Lung (tissue), 12 donors: ENCODE measurements around the gene SND1. TPM values are rescaled to one million over a fixed set of nuclear protein-coding genes. Genes with fewer than 3 reads are reported as not detected.

ENCODE experiments used
- ATAC-seq: fragments of 200-7000 bp; cut with Tn5 transposase; one replicate; pipeline ENCODE4 v1.9.1; 2020; ENCODE audit warnings: moderate number of reproducible peaks; ENCODE audit not compliant: insufficient read depth, low FRiP score
- DNase-seq, 3 donors: peaks; one replicate each; pipeline ENCODE4 v3.0.0-alpha.2; 2013 to 2017
- H3K27ac ChIP-seq, 2 donors: one replicate each; pipeline ENCODE4 v1.5.1; 2013; ENCODE audit warnings: mild to moderate bottlenecking in 2 of 2, moderate library complexity in 2 of 2, control low read depth in 1 of 2, inconsistent platforms in 1 of 2, low read depth in 1 of 2, low read length in 1 of 2
- H3K27me3 ChIP-seq, 3 donors: one replicate each; pipeline ENCODE4 v1.5.1; 2013; ENCODE audit warnings: low read length in 2 of 3; ENCODE audit not compliant: control insufficient read depth in 3 of 3, insufficient read depth in 3 of 3
- H3K36me3 ChIP-seq, 4 donors: one replicate each; pipeline ENCODE4 v1.5.1; 2013; ENCODE audit warnings: low read length in 4 of 4, mild to moderate bottlenecking in 1 of 4, moderate library complexity in 1 of 4; ENCODE audit not compliant: control insufficient read depth in 4 of 4, insufficient read depth in 4 of 4
- H3K4me1 ChIP-seq, 5 donors: one replicate each; pipeline ENCODE4 v1.5.1; 2013; ENCODE audit warnings: low read length in 5 of 5, mild to moderate bottlenecking in 2 of 5, moderate library complexity in 1 of 5; ENCODE audit not compliant: control insufficient read depth in 5 of 5, insufficient read depth in 5 of 5
- H3K4me3 ChIP-seq: one replicate; pipeline ENCODE4 v1.5.1; 2013; ENCODE audit warnings: mild to moderate bottlenecking, control low read depth, moderate library complexity
- H3K9ac ChIP-seq, 2 donors: one replicate each; pipeline ENCODE4 v1.5.1; 2013; ENCODE audit warnings: low read length in 2 of 2, control low read depth in 1 of 2; ENCODE audit not compliant: insufficient read depth in 1 of 2
- H3K9me3 ChIP-seq, 4 donors: one replicate each; pipeline ENCODE4 v1.5.1; 2013; ENCODE audit warnings: low read length in 3 of 4, mild to moderate bottlenecking in 1 of 4, moderate library complexity in 1 of 4; ENCODE audit not compliant: control insufficient read depth in 4 of 4, insufficient read depth in 3 of 4
- WGBS, 2 donors: extraction: QIAGEN DNeasy Blood & Tissue Kit; methylation state at CpG; one replicate each; pipeline ENCODE4 v1.1.7; 2013; 5-methylcytosine and 5-hydroxymethylcytosine counted together
- polyA plus RNA-seq, 2 donors: library from polyadenylated mRNA; stranded (reverse); fragments of 200-250 nt; gene quantifications; one replicate each; pipeline ENCODE4 v1.2.1, GENCODE V29; 2013
- total RNA-seq, 2 donors: library from RNA; depleted of rRNA in 1 of 2; stranded (reverse); fragments of >200 nt in 1 of 2; gene quantifications; one replicate each; pipeline ENCODE4 v1.2.1, GENCODE V29; 2014 to 2021
- TF ChIP-seq, protein P1 (sequence below): IDR thresholded peaks from 2 replicates; pipeline ENCODE4 v1.5.1; 2012; ENCODE audit warnings: mild to moderate bottlenecking; ENCODE audit errors: control extremely low read depth, extremely low read depth
- donor health status: control.
- donor health status: control.
- donor health status: Bipolar disorder and iron deficiency.
- donor health status: healthy.
- donor health status: DM: yes; HTN: yes; CAD: no.

Gene SND1
- total and polyA plus RNA-seq, 4 donors: 94.5 to 210 (median 137) TPM

DNA sequence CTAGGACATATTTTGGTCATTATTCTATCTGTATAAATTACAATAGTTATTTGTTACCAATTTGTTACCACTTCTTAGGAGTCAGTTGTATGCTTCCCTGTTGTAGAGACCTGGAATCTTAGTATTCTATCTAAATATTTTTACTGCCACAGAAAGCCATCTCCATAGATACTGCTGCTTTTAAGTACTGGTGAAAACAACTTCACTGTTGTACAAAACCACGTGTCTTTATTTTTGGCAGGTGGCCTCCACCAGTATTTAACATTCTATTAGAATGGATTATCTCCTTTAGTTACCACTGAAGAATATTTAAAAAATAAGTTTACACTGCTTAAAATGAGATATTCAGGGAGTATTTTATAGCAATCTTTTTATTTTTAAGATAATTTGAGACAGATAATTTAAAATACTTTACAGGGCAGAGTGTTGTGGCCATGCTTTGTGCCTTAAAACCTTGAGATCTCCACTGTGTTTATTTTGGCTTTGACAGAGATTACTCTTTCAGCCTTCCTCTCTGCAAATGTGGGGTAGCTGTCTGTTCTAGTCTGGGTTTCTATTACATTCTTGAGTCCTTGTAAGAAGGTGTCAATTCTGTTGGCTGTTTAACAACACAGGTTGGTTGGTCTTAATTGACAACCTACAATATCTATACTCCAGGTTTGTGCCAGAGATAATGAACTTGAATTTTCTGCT, 193.7 kb downstream of the SND1 start:
- Histone ChIP-seq H3K9me3 (no peaks in the 10 kb centered on the region), H3K36me3 (peaks cover 0 to 7% (median 1%) of the 10 kb centered on the region in 4 donors), H3K27ac (no peak overlapping the region), H3K4me1 (peaks cover 0 to 4% (median 0%) of the 10 kb centered on the region in 5 donors), H3K9ac (no peak overlapping the region), H3K27me3 (no peaks in the 10 kb centered on the region), H3K4me3 (no peak overlapping the region)
- WGBS, 2 donors: 37 to 70% methylated on average over 1 of the region's 1 CpG
- TF ChIP-seq, protein P1, sequence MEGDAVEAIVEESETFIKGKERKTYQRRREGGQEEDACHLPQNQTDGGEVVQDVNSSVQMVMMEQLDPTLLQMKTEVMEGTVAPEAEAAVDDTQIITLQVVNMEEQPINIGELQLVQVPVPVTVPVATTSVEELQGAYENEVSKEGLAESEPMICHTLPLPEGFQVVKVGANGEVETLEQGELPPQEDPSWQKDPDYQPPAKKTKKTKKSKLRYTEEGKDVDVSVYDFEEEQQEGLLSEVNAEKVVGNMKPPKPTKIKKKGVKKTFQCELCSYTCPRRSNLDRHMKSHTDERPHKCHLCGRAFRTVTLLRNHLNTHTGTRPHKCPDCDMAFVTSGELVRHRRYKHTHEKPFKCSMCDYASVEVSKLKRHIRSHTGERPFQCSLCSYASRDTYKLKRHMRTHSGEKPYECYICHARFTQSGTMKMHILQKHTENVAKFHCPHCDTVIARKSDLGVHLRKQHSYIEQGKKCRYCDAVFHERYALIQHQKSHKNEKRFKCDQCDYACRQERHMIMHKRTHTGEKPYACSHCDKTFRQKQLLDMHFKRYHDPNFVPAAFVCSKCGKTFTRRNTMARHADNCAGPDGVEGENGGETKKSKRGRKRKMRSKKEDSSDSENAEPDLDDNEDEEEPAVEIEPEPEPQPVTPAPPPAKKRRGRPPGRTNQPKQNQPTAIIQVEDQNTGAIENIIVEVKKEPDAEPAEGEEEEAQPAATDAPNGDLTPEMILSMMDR: no peak
- ATAC-seq (no peak), DNase-seq (no peak)

DNA sequence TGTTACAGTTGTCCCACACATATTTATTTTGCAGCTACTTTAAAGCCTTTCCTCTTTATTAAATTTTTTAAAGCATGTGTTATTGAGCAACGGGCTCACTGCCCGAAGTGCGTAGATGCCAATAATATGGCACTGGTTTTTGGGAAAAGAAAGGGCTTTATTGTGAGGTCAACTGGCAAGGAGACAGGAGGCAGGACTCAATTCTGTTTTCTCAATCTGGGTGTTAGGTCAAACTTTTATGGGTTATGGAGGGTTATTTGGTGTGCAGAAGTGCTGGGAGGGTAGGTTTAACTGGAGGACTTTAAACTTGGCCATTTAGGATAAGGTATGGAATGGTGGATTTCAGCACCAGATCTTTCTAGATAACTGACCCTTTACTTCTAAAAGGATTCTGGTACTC, 195.6 kb downstream of the SND1 start:
- no peak overlapping the region for H3K4me3 ChIP-seq
- DNase-seq: no peak
- no peaks in the 10 kb centered on the region for H3K27me3 ChIP-seq
- TF ChIP-seq, protein P1: no peak
- no peak for ATAC-seq
- H3K27ac ChIP-seq: no peak overlapping the region
- peaks cover 0 to 7% (median 1%) of the 10 kb centered on the region in 4 donors for H3K36me3 ChIP-seq
- WGBS, 2 donors: 84 to 87% methylated on average over 3 of the region's 3 CpGs
- H3K9me3 ChIP-seq: no peaks in the 10 kb centered on the region
- H3K4me1 ChIP-seq: peaks cover 0 to 6% (median 0%) of the 10 kb centered on the region in 5 donors
- H3K9ac ChIP-seq: no peak overlapping the region

DNA sequence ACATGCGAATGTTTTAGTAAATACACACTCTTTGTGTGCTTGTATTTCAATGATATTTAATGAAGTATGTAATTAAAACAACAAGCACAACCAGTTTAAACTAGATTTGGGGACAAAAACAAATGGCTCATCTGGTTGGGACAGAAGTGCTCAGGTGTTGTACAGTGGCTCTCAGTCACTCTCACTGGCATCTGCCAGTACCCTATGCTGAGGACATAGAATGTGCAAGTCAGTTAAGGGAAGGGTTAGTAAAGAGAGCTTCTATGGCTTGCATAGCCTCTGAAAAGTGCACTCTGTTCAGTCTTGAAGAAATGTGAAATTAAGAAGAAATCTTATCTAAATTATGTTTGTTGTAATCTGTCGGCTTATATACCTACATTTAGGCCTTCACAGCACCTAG, 196.2 kb downstream of the SND1 start:
- ATAC-seq (no peak), DNase-seq (no peak)
- no peaks in the 10 kb centered on the region for H3K9me3 ChIP-seq
- H3K9ac ChIP-seq: no peak overlapping the region
- TF ChIP-seq, protein P1: no peak
- H3K27me3 ChIP-seq: no peaks in the 10 kb centered on the region
- H3K36me3 ChIP-seq: peaks cover 0 to 7% (median under 1%) of the 10 kb centered on the region in 4 donors
- H3K4me3 ChIP-seq: no peak overlapping the region
- WGBS, 2 donors: 96 to 98% methylated on average over 2 of the region's 2 CpGs
- H3K27ac ChIP-seq: no peak overlapping the region
- peaks cover 0 to 6% (median 0%) of the 10 kb centered on the region in 5 donors for H3K4me1 ChIP-seq
